Measurements from ENCODE around the gene FRMD4A.
A peak's percentile ranks its signal among the peaks of the same experiment; 100 is the strongest.

The FRMD4A gene

DNA sequence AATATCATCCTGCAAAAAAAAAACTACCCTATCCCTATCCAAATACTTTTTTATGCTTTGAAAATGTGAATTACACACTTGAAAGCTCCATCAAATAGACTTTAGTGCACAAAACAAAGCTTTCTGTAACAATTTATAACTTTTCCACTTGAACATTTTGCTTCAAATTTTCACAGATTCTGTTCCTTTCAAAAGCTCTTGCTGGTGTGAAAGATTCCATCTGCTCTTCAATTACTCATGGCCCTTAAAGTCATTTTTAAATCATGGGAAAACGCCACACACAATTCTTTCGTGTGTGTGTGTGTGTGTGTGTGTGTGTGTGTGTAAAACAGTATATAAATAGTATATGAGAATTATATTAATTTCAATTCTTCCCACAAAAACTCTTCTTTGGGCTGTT lies 576.4 kb downstream of the FRMD4A start:
- DNase-seq (ENCODE audit: low spot score), result no peak

- DNase-seq (ENCODE audit: low spot score), result no peak
Observed at GRCh38 chr10:13751191-13751764, 579.4 kb downstream of the FRMD4A start.

GRCh38 chr10:13750299-13751190 lies 580.2 kb downstream of the FRMD4A start:
- no peak for DNase-seq (ENCODE audit: low spot score)

DNA sequence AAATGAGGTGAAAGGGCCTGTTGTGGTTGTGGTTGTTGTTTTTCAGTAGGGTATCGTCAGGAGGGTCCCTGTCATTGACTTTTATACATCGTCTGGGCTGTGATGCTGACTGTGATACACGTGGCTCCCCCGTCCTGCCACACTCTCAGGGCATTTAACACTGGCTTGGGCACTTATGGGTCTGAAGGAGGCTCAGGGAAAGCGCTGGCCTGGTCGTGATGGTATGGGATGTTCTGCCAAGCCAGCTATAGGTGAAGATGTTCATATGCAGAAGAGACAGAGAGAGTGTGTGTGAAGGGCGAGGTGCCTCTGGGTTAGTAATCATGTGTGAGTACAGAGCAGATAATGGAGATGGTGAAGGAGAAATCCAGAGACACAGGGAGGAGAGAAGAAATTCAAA lies 585.5 kb downstream of the FRMD4A start:
- no peak for DNase-seq (ENCODE audit: low spot score)

GRCh38 chr10:13743963-13744362 lies 586.8 kb downstream of the FRMD4A start:
- no peak for DNase-seq (ENCODE audit: low spot score)

- DNase-seq (ENCODE audit: low spot score), result no peak
Observed at GRCh38 chr10:13743101-13743693, 587.5 kb downstream of the FRMD4A start.

GRCh38 chr10:13741438-13741837 lies 589.3 kb downstream of the FRMD4A start:
- DNase-seq (ENCODE audit: low spot score), result no peak

GRCh38 chr10:13740461-13740860 lies 590.3 kb downstream of the FRMD4A start:
- no peak for DNase-seq (ENCODE audit: low spot score)

DNA sequence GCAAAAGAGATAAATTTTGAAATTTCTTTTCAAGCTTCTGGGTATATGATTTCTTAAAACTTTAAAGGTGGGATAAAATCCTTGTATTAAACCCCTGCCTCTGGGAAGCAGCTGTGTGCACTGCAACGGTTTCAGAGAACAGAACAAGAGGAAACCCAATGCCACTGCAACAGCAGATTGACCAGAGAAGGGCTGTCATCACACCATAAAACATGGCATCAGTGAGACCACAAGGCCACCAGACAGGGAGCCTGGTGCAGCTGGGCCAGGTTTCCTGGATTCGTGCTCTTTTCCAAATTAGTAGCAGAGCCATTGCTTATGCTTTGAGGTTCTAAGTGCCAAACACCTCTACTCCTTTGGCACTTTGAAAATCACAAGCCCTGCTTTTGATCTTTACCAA lies 591.5 kb downstream of the FRMD4A start:
- no peak for DNase-seq (ENCODE audit: low spot score)

- DNase-seq (ENCODE audit: low spot score), result no peak
Observed at GRCh38 chr10:13736506-13736905, 594.2 kb downstream of the FRMD4A start.

GRCh38 chr10:13734151-13734550 lies 596.6 kb downstream of the FRMD4A start:
- DNase-seq (ENCODE audit: low spot score), result no peak

- DNase-seq (ENCODE audit: low spot score), result no peak
Observed at GRCh38 chr10:13733071-13733470, 597.7 kb downstream of the FRMD4A start.

- DNase-seq (ENCODE audit: low spot score), result no peak
Observed at GRCh38 chr10:13732465-13732881, 598.3 kb downstream of the FRMD4A start.

- no peak for DNase-seq (ENCODE audit: low spot score)
Observed at GRCh38 chr10:13731799-13732198, 598.9 kb downstream of the FRMD4A start.

GRCh38 chr10:13730956-13731355 lies 599.8 kb downstream of the FRMD4A start:
- peak; percentile 25 for DNase-seq (ENCODE audit: low spot score)

DNA sequence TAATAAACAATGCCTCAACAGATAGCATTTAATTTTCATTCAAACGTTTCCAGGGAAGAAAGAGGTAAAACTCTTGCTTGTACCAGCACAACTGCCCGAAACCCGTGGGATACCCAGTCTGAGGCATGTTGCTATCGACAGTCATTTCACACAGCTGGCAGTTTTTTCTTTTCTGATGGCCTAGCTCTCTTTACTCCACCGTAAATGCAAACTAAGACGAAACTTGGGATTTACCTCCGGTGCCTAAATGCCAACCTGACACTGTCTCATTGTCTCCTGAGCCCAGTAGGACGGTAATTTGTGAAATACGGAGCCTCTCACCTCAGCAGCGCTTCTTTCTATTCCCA lies 600.4 kb downstream of the FRMD4A start:
- no peak for DNase-seq (ENCODE audit: low spot score)

DNA sequence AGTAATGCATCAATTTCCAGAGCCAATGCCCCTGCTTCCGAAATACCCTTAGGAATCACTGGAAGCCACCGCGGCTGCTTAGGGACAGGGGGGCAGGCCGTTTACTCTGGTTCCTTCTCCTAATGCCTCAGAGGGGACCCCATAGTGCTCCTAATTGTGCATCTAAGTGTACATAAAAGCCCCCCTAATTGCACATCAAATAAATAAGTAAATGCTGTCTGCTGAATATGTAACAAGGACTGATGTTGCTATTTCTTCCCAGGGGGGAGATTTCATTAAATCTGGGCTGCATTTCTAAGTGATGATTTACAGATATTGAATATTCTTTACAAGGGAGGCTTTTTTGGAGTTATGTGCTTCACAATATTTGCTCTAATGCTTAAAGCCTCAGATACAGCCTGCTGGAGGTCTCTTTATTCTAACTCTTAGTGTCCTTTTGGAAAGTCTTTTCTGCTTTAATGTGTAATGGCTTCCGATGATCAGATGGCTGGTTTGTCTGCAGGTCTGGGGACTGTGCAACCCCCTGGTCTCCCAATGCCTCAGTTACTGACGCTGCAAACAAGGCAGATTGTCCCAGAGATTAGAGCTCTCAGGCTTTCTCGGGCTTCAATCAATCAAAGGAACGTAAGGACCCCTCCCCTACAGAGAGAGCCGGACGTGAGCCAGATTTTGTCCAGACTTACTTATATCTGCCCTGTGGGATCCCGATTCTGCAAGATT lies 601.0 kb downstream of the FRMD4A start:
- DNase-seq (ENCODE audit: low spot score), result no peak

- DNase-seq (ENCODE audit: low spot score), result no peak
Observed at GRCh38 chr10:13728898-13729535, 601.7 kb downstream of the FRMD4A start.

GRCh38 chr10:13725594-13725993 lies 605.1 kb downstream of the FRMD4A start:
- no peak for DNase-seq (ENCODE audit: low spot score)

DNA sequence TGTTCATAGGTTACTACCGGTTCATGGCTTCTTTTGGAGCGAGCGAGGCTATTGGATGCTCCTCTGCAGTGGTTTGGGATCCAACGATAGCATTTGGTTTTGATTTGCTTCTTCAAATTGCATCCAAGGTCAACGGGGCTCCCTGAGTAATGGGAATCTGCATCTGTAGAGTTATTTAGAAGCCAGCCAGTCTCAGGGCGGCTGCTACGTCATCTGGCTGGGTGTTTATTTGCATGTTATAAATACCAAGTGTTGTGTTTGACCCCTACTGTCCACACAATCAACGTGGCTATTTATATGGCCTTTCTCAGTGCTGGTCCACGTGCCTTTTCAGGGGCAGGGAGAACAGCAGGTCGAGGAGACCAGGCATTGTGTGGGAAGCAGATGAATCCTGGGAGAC lies 606.2 kb downstream of the FRMD4A start:
- peak; percentile 34 for DNase-seq (ENCODE audit: low spot score)

- no peak for DNase-seq (ENCODE audit: low spot score)
Observed at GRCh38 chr10:13722747-13723653, 607.7 kb downstream of the FRMD4A start.

Measured in pons (tissue), 1 donor.